ENCODE measurements around the gene TPD52L2. TPM values are rescaled to one million over a fixed set of nuclear protein-coding genes. Genes with fewer than 3 reads are reported as not detected.

TPD52L2 gene
- 153 and 179 TPM in 2 replicates for total RNA-seq

DNA sequence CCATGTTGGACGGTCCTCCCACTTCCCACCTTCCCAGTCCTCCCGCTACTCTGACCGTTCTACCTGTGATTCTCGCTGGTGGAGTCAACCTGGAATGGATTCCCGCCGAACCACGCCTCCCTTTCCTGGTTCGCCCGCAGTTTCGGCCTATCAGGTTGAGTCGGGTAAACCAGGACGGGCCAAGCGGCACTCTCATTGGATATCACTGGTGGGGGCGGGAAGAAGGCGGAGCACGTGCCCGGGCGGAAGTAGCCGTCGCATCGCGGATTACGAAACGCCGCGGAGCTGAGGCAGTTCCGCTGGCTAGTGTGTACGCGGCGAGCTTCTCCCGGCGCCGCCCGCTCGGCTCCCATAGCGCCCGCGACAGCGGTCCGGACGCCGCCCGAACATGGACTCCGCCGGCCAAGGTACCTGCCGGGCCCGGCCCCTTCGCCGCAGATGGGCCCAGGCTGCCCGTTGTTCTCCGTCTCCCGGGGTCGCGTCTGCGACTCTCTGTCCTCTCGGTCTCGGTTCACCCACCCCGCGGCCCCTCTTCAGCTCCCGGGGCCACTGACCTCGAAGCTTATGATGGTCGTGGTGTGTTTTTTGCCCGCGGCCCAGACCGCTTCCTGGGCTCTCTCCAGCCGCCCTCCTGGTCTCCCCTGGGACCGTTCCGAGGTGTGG, at the start of gene TPD52L2:
Gene TPD52L2 (plus strand): TSS at position 293 of the 663 bp plus-strand sequence. CDS start 96 bp downstream, at position 389.

DNA sequence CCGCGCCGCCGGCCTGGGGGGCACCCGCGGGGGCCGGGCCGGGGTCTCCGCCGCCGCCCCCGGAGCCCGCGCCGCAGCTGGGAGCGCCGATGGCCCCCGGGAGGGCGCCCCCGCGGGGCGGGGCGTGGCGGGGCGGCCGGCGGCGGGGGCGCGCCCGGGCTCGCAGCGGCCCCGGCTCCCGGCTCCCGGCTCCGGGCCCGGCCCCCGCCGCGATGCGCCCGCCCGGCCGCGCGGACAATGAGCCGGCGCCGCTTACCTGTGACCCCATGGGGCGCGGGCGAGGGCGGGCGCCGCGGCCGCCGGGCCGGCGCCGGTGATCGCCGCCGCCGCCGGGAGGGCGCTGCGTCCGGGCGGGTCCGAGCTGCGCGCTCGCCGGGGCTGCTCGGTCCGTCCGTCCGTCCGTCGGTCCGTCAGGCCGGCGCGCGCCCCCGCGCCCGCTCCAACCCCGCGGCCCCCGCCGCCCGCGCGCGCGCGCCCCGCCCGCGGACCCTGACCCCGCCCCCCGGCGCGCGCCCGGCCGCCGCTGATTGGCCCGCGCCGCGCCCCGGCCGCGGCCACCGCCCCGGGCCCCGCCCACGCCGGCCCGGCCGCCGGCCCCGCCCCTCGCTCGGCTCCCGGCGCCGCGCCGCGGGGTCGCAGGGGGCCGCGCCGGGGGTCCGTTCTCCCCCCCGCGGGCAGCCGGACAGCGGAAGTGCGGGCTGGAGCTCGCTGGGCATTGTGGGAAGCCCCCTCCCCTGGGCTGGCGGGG, 34.1 kb upstream of the TPD52L2 start, which contains the start of gene ZBTB46:
Gene ZBTB46 (minus strand): TSS at position 424 of the 748 bp plus-strand sequence. CDS start 40,507 bp downstream, outside the sequence.

DNA sequence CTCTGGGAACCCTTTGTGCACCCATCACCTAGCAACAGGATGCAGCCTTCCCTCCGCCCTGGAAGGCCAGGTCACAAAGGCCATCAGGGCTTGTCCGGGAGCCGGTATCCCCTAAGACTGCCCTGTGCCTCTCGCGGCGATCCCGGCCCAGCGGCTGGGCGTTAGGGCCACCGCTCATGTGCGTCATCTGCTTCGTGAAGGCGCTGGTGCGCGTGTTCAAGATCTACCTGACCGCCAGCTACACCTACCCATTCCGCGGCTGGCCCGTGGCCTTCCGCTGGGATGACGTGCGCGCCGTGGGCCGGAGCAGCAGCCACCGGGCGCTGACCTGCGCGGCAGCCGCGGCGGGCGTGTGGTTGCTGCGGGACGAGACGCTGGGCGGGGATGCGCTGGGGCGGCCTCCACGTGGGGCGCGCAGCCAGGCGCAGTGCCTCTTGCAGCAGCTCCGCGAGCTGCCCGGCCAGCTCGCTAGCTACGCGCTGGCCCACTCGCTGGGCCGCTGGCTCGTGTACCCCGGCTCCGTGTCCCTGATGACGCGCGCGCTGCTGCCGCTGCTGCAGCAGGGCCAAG, 3.6 kb upstream of the TPD52L2 start, which contains the start of gene ABHD16B:
Gene ABHD16B (plus strand): TSS at position 134 of the 570 bp plus-strand sequence. CDS start 43 bp downstream, at position 177.

DNA sequence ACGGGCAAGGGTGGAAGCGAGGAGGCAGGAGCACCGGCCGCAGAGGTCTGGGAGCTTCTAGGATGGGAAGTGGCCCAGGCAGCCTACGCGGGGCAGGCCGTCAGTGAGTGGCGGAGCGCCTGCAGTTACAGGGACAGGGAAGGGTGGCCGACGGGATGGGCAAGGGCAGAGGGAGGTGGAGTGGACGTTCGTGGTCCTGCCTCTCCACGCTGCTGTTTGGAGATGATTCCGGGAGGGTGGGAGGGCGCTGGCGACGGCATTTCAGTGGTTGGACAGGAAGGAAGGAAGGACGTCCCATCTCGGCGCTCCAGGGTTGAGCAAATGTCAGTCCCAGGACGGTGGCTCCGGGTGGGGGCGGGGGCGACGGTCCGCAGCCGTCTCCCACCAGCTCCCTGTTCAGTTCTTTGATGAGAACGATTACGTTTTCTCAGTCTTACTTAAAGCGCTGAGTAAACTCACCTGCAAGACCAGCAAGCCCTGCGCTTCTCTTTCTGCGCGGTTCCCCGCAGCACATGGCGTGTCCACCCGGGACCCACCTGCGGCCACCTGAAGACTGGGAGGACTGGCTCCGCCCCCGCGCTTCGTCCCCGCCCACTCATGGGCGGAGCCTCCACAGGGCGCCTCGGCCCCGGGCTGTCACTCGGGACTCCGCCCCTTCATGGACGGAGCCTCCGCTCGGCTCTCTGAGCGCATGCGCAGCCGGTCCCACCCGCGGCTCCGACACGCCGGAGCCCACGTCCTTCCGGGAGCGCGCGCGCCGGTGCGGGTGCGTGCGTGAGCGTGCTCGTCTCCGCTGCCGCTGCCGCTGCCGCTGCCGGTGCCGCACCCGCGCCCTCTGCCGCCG, 29.5 kb downstream of the TPD52L2 start, which contains the start of gene DNAJC5:
Gene DNAJC5 (plus strand): TSS at position 769 of the 844 bp plus-strand sequence. CDS start 33,220 bp downstream, outside the sequence.

Other genes with a start within 250 kb of the TPD52L2 start
- gene GMEB2, start 238.2 kb upstream of the TPD52L2 start, total RNA-seq: 11.5 and 12.0 TPM in 2 replicates
- 1.7 and 3.1 TPM in 2 replicates for gene STMN3, start 211.8 kb upstream of the TPD52L2 start, total RNA-seq
- gene RTEL1, start 207.0 kb upstream of the TPD52L2 start, total RNA-seq: 16.6 and 23.3 TPM in 2 replicates
- gene TNFRSF6B, start 168.6 kb upstream of the TPD52L2 start, total RNA-seq: 298 and 328 TPM in 2 replicates
- gene ARFRP1, start 157.3 kb upstream of the TPD52L2 start, total RNA-seq: 47.4 and 50.4 TPM in 2 replicates
- 32.4 and 35.8 TPM in 2 replicates for gene ZGPAT, start 157.2 kb upstream of the TPD52L2 start, total RNA-seq
- gene LIME1, start 128.6 kb upstream of the TPD52L2 start, total RNA-seq: 3.9 and 5.5 TPM in 2 replicates
- 30.6 and 42.5 TPM in 2 replicates for gene SLC2A4RG, start 125.5 kb upstream of the TPD52L2 start, total RNA-seq
- 2.7 and 2.9 TPM in 2 replicates for gene ZBTB46, start 34.0 kb upstream of the TPD52L2 start, total RNA-seq
- not detected in 2 replicates for gene ABHD16B, start 3.8 kb upstream of the TPD52L2 start, total RNA-seq
- 67.8 and 71.2 TPM in 2 replicates for gene DNAJC5, start 29.9 kb downstream of the TPD52L2 start, total RNA-seq
- gene UCKL1, start 91.1 kb downstream of the TPD52L2 start, total RNA-seq: 27.4 and 33.7 TPM in 2 replicates
- 10.7 and 13.0 TPM in 2 replicates for gene ZNF512B, start 104.7 kb downstream of the TPD52L2 start, total RNA-seq
- 0.94 and 1.00 TPM in 2 replicates for gene SAMD10, start 114.4 kb downstream of the TPD52L2 start, total RNA-seq
- gene PRPF6, start 115.9 kb downstream of the TPD52L2 start, total RNA-seq: 48.7 and 56.6 TPM in 2 replicates
- gene C20orf204, start 170.9 kb downstream of the TPD52L2 start, total RNA-seq: 0.44 and 0.73 TPM in 2 replicates
- 19.4 and 25.2 TPM in 2 replicates for gene SOX18, start 184.4 kb downstream of the TPD52L2 start, total RNA-seq
- 11.1 and 18.7 TPM in 2 replicates for gene TCEA2, start 197.9 kb downstream of the TPD52L2 start, total RNA-seq
- 20.3 and 29.3 TPM in 2 replicates for gene RGS19, start 214.2 kb downstream of the TPD52L2 start, total RNA-seq
- gene OPRL1, start 214.8 kb downstream of the TPD52L2 start, total RNA-seq: 0.54 and 0.67 TPM in 2 replicates
- gene LKAAEAR1, start 219.1 kb downstream of the TPD52L2 start, total RNA-seq: not detected in 2 replicates
- not detected in 2 replicates for gene NPBWR2, start 242.3 kb downstream of the TPD52L2 start, total RNA-seq